Measurements from ENCODE around the gene TRAF5. TPM values are rescaled to one million over a fixed set of nuclear protein-coding genes. Genes with fewer than 3 reads are reported as not detected.

Gene TRAF5
- total and polyA plus RNA-seq, 8 donors: 10.1 to 29.2 (median 24.0) TPM

- H3K36me3 ChIP-seq: peaks cover 0 to 9% of the 10 kb centered on the region in 2 donors
- intact Hi-C loops (cut with DNase I): no loop called here
- DNase-seq (no peak), ATAC-seq (no peak)
- H3K9me3 ChIP-seq: no peaks in the 10 kb centered on the region
- TF ChIP-seq, protein P1, sequence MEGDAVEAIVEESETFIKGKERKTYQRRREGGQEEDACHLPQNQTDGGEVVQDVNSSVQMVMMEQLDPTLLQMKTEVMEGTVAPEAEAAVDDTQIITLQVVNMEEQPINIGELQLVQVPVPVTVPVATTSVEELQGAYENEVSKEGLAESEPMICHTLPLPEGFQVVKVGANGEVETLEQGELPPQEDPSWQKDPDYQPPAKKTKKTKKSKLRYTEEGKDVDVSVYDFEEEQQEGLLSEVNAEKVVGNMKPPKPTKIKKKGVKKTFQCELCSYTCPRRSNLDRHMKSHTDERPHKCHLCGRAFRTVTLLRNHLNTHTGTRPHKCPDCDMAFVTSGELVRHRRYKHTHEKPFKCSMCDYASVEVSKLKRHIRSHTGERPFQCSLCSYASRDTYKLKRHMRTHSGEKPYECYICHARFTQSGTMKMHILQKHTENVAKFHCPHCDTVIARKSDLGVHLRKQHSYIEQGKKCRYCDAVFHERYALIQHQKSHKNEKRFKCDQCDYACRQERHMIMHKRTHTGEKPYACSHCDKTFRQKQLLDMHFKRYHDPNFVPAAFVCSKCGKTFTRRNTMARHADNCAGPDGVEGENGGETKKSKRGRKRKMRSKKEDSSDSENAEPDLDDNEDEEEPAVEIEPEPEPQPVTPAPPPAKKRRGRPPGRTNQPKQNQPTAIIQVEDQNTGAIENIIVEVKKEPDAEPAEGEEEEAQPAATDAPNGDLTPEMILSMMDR (IDR thresholded peaks at IDR 0.05): no peak
- H3K27me3 ChIP-seq: no peaks in the 10 kb centered on the region
- H3K4me1 ChIP-seq: no peaks in the 10 kb centered on the region
- H3K4me3 ChIP-seq: no peak overlapping the region
- H3K27ac ChIP-seq: no peak overlapping the region
These were observed 32.1 kb downstream of the TRAF5 start for GRCh38 chr1:211358685-211359084.

DNA sequence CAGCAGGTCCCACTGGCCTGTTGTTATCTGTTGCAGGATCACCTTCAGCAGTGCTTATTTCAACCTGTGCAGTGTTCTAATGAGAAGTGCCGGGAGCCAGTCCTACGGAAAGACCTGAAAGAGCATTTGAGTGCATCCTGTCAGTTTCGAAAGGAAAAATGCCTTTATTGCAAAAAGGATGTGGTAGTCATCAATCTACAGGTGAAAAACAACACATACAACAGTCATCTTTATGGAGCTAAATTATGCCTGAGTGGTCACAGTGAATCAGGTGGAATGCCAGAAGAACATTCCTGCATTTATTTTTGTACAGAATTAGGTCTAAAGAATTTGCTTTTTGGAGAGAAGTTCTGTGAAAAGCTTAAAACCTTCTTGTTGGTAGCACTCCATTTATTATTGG, 33.2 kb downstream of the TRAF5 start:
- no peak overlapping the region for H3K27ac ChIP-seq
- intact Hi-C loops (cut with DNase I): no loop called here
- no peaks in the 10 kb centered on the region for H3K4me1 ChIP-seq
- H3K27me3 ChIP-seq: no peaks in the 10 kb centered on the region
- H3K36me3 ChIP-seq: peaks cover 0 to 9% of the 10 kb centered on the region in 2 donors
- DNase-seq: no peak
- ATAC-seq: no peak
- TF ChIP-seq, protein P1 (IDR thresholded peaks at IDR 0.05): no peak
- H3K9me3 ChIP-seq: no peaks in the 10 kb centered on the region
- no peak overlapping the region for H3K4me3 ChIP-seq

GRCh38 chr1:211361202-211361601, 34.6 kb downstream of the TRAF5 start:
- peaks cover 0 to 13% of the 10 kb centered on the region in 2 donors for H3K36me3 ChIP-seq
- H3K9me3 ChIP-seq: no peaks in the 10 kb centered on the region
- no peak overlapping the region for H3K4me3 ChIP-seq
- intact Hi-C loops (cut with DNase I): no loop called here
- DNase-seq: no peak
- no peak for ATAC-seq
- TF ChIP-seq, protein P1 (IDR thresholded peaks at IDR 0.05): no peak
- no peak overlapping the region for H3K27ac ChIP-seq
- no peaks in the 10 kb centered on the region for H3K27me3 ChIP-seq
- H3K4me1 ChIP-seq: no peaks in the 10 kb centered on the region

DNA sequence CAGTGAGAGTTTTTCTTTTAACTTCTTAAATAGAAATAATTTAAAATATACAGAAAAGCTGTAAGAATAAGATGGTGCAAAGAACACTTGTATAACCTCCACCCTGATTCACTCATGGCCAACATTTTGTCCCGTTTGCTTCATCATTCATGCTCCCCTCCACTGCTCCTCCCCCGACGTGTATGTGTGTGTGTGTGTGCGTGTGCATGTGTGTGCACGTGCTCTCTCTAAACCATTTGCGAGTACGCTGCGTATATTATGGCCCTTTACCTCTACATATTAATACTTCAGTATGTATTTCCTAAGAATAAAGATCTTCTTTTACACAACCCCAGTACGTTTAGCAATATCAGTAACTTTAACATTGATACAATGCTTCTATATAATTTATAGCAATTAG, 43.0 kb downstream of the TRAF5 start:
- Histone ChIP-seq H3K4me3 (no peak overlapping the region), H3K27ac (no peak overlapping the region), H3K27me3 (no peaks in the 10 kb centered on the region), H3K4me1 (peaks cover 0 to 4% of the 10 kb centered on the region in 2 donors), H3K36me3 (peaks cover 0 to 6% of the 10 kb centered on the region in 2 donors), H3K9me3 (no peaks in the 10 kb centered on the region)
- intact Hi-C loops (cut with DNase I): no loop called here
- TF ChIP-seq, protein P1 (IDR thresholded peaks at IDR 0.05): no peak
- ATAC-seq: no peak
- DNase-seq: no peak

GRCh38 chr1:211370669-211371068, 44.0 kb downstream of the TRAF5 start:
- Histone ChIP-seq H3K36me3 (peaks cover 0 to 8% of the 10 kb centered on the region in 2 donors), H3K27me3 (no peaks in the 10 kb centered on the region), H3K4me3 (no peak overlapping the region), H3K9me3 (no peaks in the 10 kb centered on the region), H3K27ac (no peak overlapping the region), H3K4me1 (peaks cover 0 to 5% of the 10 kb centered on the region in 2 donors)
- intact Hi-C loops (cut with DNase I): no loop called here
- ATAC-seq: no peak
- TF ChIP-seq, protein P1 (IDR thresholded peaks at IDR 0.05): no peak
- no peak for DNase-seq
